AG10803 (cell line): ENCODE measurements around the gene TMEM117.
A peak's percentile ranks its signal among the peaks of the same experiment; 100 is the strongest.

Source experiments
- DNase-seq: peaks from one replicate; pipeline ENCODE4 v3.0.0; 2010; ENCODE audit warnings: low read depth
- H3K4me3 ChIP-seq: 2 replicates; pipeline ENCODE4 v1.5.1; 2011; ENCODE audit warnings: mild to moderate bottlenecking, low read length, control low read depth
- CTCF ChIP-seq: conservative IDR thresholded peaks from 2 replicates; pipeline ENCODE4 v1.5.1; 2011; ENCODE audit warnings: mild to moderate bottlenecking, low read length, control low read depth, inconsistent platforms

Gene TMEM117

GRCh38 chr12:44118946-44119345 is 283.1 kb downstream of the TMEM117 start:
- no peak for TF ChIP-seq CTCF
- no peak overlapping the region for H3K4me3 ChIP-seq
- no peak for DNase-seq

GRCh38 chr12:44126806-44127205 is 290.9 kb downstream of the TMEM117 start:
- no peak for DNase-seq
- TF ChIP-seq CTCF: no peak
- no peak overlapping the region for H3K4me3 ChIP-seq

- H3K4me3 ChIP-seq: no peak overlapping the region
- TF ChIP-seq CTCF: no peak
- DNase-seq: no peak
These were observed 292.3 kb downstream of the TMEM117 start for GRCh38 chr12:44127966-44128710.

- no peak for DNase-seq
- TF ChIP-seq CTCF: no peak
- no peak overlapping the region for H3K4me3 ChIP-seq
These were observed 307.3 kb downstream of the TMEM117 start for GRCh38 chr12:44143175-44143574.

- DNase-seq: no peak
- no peak overlapping the region for H3K4me3 ChIP-seq
- no peak for TF ChIP-seq CTCF
These were observed 313.1 kb downstream of the TMEM117 start for GRCh38 chr12:44148936-44149335.

- TF ChIP-seq CTCF: no peak
These were observed 318.2 kb downstream of the TMEM117 start for GRCh38 chr12:44154128-44154527.

GRCh38 chr12:44155358-44155757 is 319.5 kb downstream of the TMEM117 start:
- H3K4me3 ChIP-seq: no peak overlapping the region
- DNase-seq: no peak
- no peak for TF ChIP-seq CTCF

More at GRCh38 chr12:44154128-44154527, 318.2 kb downstream of the TMEM117 start:
- no peak overlapping the region for H3K4me3 ChIP-seq
- peak; percentile 18 for DNase-seq
